Kidney epithelial cell (primary cell): ENCODE results near the gene EPAS1. TPM values are rescaled to one million over a fixed set of nuclear protein-coding genes. Genes with fewer than 3 reads are reported as not detected.

Experiments used
- DNase-seq: peaks from one replicate; pipeline ENCODE4 v3.0.0-alpha.2; 2010; ENCODE audit warnings: low read depth
- H3K27me3 ChIP-seq: 2 replicates; pipeline ENCODE4 v1.6.0; 2011; ENCODE audit warnings: low read length; ENCODE audit not compliant: control insufficient read depth, insufficient read depth
- H3K36me3 ChIP-seq: 2 replicates; pipeline ENCODE4 v1.5.1; 2011; ENCODE audit warnings: low read length; ENCODE audit not compliant: control insufficient read depth, insufficient read depth
- H3K4me3 ChIP-seq: 2 replicates; pipeline ENCODE4 v1.5.1; 2011; ENCODE audit warnings: low read depth, mild to moderate bottlenecking, control low read depth, low read length
- CTCF ChIP-seq: IDR thresholded peaks from 2 replicates; pipeline ENCODE4 v1.5.1; 2011; ENCODE audit warnings: mild to moderate bottlenecking, moderate library complexity, low read length, control low read depth, inconsistent platforms; ENCODE audit not compliant: insufficient read depth, poor library complexity, severe bottlenecking
- total RNA-seq: library from RNA; depleted of rRNA; stranded (reverse); fragments of >200 nt; gene quantifications from 2 replicates; pipeline ENCODE4 v1.2.3, GENCODE V29; 2015

EPAS1 gene
- total RNA-seq, 1 donor from 2014 or later: 94.3 TPM

DNA sequence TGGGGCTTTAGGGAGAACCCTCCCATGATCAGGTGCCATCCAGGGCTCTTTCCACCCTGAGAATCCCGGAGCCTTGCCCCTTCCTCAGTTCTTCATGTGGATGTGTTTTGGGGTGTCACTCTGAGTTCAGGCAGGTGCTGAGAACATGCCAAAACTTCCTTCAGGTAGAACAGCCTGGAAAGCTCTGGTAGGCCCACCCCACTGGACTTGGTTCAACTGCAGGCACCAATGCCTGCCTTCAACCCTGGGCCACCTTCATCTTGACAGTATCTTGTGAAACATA, 85.8 kb downstream of the EPAS1 start:
- Histone ChIP-seq H3K36me3 (no peaks in the 10 kb centered on the region), H3K4me3 (no peak overlapping the region), H3K27me3 (no peaks in the 10 kb centered on the region)
- no peak for DNase-seq
- no peak for TF ChIP-seq CTCF

DNA sequence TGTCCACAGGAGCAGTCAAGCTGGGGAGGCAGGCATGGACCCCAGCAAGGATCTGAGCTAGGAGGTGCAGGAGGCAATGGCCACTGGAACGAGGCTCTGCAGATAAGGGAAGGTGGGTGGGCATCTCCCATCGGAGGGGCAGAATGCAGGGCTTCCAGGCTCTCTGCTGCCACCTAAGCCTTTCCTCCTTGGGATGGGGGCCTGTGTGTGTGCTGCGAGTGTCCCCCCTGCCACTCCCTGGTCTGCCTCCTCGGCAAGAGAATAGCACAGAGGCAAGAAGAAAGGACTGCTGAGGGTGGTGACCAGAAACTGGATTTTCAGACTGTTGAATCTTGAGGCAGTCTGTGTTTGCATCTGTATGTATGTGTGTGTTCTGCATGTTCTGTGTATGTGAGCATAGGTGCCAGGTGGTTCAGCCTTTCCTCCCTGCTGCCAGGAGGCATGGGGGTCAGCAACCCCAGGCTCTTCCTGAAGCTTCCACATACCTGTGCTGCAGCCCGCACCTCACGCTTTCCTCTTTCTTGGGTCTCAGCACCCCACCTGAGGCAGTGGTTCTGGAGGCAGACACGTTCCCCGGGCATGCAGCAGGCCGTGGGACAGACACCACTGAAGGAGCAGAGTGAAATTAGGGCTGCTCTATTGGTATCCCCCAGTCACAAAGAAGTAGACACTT, 86.7 kb downstream of the EPAS1 start:
- no peaks in the 10 kb centered on the region for H3K36me3 ChIP-seq
- H3K4me3 ChIP-seq: no peak overlapping the region
- DNase-seq: no peak
- TF ChIP-seq CTCF: no peak
- no peaks in the 10 kb centered on the region for H3K27me3 ChIP-seq

DNA sequence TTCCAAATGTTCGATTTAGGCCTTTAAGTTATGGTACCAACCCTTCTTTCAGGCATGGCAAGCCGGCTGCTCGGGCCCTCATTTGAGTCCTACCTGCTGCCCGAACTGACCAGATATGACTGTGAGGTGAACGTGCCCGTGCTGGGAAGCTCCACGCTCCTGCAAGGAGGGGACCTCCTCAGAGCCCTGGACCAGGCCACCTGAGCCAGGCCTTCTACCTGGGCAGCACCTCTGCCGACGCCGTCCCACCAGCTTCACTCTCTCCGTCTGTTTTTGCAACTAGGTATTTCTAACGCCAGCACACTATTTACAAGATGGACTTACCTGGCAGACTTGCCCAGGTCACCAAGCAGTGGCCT, 87.2 kb downstream of the EPAS1 start:
- H3K36me3 ChIP-seq: no peaks in the 10 kb centered on the region
- H3K27me3 ChIP-seq: no peaks in the 10 kb centered on the region
- DNase-seq: no peak
- no peak overlapping the region for H3K4me3 ChIP-seq
- TF ChIP-seq CTCF: no peak

- Histone ChIP-seq H3K4me3 (no peak overlapping the region), H3K36me3 (no peaks in the 10 kb centered on the region), H3K27me3 (no peaks in the 10 kb centered on the region)
- no peak for DNase-seq
- no peak for TF ChIP-seq CTCF
These were observed 88.8 kb downstream of the EPAS1 start for GRCh38 chr2:46385786-46386577.

DNA sequence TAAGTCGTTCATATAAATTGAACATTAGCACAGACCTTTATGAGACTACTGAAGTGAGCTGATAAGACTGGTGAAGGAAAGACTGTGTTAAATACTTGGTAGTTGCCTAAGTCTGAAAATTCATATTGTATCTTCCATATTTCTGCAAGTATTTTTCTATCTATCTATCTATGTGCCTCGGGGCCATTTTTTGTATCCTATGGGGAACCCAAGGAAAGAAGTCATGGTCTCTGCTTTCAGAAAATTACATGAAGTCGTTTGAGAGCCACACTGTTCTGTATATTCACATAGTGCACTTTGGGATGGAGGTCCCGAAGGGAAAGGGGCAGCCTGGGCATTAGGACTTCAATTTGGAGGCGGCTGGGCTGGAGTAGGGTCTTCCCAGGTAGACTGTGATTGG, 89.6 kb downstream of the EPAS1 start:
- DNase-seq: no peak
- Histone ChIP-seq H3K27me3 (no peaks in the 10 kb centered on the region), H3K4me3 (no peak overlapping the region), H3K36me3 (no peaks in the 10 kb centered on the region)
- TF ChIP-seq CTCF: no peak

DNA sequence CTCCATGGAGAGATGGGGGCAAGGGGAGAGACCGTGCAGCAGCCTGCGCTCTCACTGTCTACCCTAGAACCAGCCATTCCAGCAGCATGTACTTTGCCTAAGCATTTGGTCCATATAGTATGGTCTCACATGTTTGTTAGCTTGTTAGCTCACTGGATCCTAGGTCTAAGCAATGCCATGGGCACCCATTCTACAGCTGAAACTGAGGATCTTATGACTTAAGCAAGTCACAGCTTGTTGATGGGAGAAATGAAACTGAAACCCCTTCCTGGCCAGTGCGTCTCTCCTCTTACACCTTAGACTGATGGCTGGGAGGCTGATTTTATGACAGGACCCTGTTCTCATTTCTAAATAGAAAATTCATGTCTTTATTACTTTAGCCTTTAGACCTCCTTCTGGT, 90.1 kb downstream of the EPAS1 start:
- no peak for TF ChIP-seq CTCF
- no peak overlapping the region for H3K4me3 ChIP-seq
- no peak for DNase-seq
- H3K36me3 ChIP-seq: no peaks in the 10 kb centered on the region
- no peaks in the 10 kb centered on the region for H3K27me3 ChIP-seq
